ENCODE results near the gene ZMIZ1.

GRCh38 chr10:79055892-79056291 is 12.9 kb upstream of the ZMIZ1 start:
- TF ChIP-seq ZNF121 (tag by site-specific recombination; IDR thresholded peaks at IDR 0.05) (no peak), ZNF639 (tag by site-specific recombination; IDR thresholded peaks at IDR 0.05) (no peak), CTCF (tag by site-specific recombination; IDR thresholded peaks at IDR 0.05) (no peak)

Measured in HEK293 (cell line).